ENCODE results near the gene ITGA2.
"Not testable (repeated sequence)": the region's sequence is repeated elsewhere in the genome, so short reads cannot be mapped to it uniquely, and the experiment has no call there.

ITGA2 gene

GRCh38 chr5:53109443-53110127 is 120.4 kb downstream of the ITGA2 start, which contains the start of gene MOCS2:
Gene MOCS2 (minus strand): TSS chr5:53109757. CDS start chr5:53107174, 2,583 bp downstream.
- DNase-seq: peak; percentile 87

- DNase-seq: no peak
Observed at GRCh38 chr5:53110156-53110555, 121.0 kb downstream of the ITGA2 start.

DNA sequence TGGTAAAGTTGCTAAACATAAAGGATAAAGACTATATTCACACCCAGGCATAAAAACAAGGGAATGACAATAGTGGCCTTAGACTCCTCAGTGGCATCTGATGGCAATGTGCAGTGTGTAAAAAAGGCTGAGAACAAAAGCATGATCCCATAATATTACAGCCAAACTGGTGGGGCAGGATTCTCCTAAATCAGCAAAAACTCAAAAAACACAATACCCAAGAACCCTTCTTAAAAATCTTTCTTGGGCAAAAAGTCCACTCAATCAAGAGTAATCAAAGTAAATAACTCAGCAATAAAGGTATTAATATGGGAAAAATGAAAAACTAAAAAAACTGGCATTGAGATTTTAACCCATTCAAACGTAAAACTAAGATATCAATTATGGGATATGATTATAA is 122.0 kb downstream of the ITGA2 start:
- no peak for DNase-seq

- DNase-seq: not testable (repeated sequence)
Observed at GRCh38 chr5:53112307-53112706, 123.2 kb downstream of the ITGA2 start.

DNA sequence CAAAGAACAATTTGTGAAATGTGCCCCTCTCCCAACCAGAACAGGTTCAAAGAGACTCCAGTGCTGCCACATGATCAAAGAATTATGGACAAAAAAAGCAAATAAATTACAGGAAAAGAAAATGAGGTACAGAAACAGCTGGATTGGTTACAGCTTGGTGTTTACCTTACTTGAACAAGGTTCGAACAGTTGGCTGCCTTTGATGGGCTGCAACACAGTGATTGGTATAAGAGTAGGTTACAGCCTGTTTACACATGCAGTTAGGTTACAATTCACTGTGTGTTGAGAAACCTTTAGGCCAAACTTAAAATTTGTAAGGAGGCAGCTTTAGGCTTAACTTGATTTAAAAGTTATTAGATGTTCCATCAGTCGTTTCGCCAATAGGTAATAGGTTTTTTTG is 123.8 kb downstream of the ITGA2 start:
- no peak for DNase-seq

- no peak for DNase-seq
Observed at GRCh38 chr5:53113947-53114346, 124.8 kb downstream of the ITGA2 start.

- no peak for DNase-seq
Observed at GRCh38 chr5:53114988-53115387, 125.8 kb downstream of the ITGA2 start.

DNA sequence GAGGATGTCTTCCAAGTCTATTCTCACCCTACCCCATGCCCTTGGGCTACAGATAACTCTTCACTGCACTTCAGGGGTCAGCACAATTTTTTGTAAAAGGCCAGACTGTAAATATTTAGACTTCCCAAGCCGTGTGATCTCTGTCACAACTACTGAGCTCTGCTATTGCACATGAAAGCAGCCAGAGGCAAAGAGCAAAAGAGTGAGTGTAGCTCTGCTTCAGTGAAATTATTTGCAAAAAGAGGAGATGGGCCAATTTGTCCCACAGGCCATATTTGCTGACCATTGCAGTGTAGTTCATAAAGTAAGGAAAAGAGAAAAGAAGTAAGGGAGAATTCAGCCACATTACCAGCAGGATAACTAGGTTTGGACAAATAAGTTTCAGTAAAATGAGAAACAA is 127.4 kb downstream of the ITGA2 start:
- no peak for DNase-seq

DNA sequence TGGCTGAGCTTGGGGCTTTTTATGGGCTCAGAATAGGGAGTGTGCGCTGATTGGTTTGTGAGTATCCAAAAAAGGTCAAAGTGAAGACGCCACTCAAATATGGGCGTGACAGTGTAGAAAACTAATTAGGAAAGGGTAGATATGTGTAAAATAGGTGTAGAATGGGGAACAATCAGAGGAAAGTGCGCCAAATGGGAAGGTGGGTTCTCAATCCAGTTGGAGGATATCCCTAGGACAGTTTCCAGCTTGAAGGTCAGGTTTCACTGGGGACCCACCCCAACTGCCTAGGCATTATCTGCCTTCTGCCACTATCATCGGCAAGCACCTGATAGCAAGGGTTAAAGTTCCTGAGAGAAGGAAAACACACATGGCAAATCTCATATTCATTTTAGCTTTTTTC is 129.7 kb downstream of the ITGA2 start:
- DNase-seq: no peak

GRCh38 chr5:53120165-53120564 is 131.0 kb downstream of the ITGA2 start:
- DNase-seq: no peak

- no peak for DNase-seq
Observed at GRCh38 chr5:53123702-53124101, 134.6 kb downstream of the ITGA2 start.

DNA sequence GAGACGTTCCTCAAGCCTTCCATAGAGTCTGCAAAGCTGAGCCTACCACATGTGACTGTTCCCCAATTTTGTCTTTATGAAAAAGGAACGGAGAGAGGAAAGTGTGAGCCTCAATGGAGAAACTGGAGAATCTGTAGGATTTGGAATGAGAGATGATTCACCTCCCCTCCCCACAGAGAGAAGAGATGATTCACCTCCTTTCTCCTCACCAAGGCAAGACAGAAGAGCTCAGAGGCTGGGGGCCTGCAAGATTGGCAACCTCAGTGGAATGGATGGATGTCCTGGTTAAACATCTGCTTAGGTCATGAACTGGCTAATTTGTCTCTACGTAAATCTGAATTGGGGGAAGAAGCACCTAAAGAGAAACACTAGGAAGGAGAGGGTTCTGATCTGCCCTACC is 137.4 kb downstream of the ITGA2 start:
- no peak for DNase-seq

- DNase-seq: no peak
Observed at GRCh38 chr5:53127107-53127506, 138.0 kb downstream of the ITGA2 start.

GRCh38 chr5:53128481-53128880 is 139.3 kb downstream of the ITGA2 start:
- DNase-seq: no peak

DNA sequence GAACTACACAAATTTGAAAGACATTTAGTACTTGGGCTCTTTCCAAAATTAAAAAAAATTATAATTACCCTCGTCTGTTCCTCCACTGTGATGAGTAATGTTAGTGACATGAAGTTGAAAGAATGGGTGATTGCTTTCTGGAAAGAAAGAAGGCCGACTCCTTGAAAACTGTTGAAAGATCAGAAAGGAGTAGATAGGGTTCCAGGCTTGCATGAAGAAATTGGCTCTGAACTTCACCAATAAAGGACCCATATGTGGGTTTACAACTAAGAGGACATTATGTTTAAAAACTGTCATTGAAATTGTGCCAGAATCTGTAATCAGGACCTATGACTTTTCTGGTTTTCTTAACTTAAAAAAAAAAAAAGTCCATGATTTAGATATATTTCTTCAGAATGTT is 141.1 kb downstream of the ITGA2 start:
- no peak for DNase-seq

DNA sequence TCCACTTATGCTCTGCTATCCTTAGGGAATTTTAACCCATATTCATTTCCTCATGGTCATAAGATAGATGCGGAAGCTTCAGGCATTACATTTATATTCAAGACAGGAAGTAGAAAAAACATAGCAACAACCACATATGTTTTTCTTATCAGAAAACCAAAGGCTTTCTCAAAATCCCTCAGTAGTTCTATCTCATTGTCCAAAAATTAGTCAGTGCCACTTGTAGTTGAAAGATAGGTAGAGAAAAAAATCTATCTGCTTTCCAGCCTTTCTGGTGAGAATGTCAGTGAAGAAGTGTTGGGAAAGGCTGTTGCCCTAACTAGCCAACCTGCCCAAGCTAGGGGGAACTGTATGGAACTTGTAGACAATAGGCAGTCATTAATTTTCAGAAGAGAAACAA is 143.9 kb downstream of the ITGA2 start:
- DNase-seq: no peak
